ENCODE results near the gene NLGN1.

DNA sequence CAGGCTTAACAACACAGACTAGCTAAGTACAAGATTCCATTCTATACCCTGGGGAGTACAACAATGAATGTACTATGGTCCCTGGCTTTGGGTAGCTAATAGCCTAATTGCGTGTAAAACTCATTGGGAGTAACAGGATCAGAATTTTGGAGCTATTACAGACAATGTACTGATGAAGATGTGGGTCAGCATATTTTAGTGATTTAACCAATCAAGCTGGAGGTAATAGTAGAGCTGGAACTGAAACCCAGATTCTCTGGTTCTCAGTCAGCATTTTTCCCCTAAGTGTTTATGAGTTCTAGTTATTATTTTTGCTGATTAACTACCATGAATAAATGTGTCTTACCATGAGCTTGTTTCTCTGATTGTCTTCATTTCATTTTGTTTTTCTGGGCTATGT, 578.7 kb downstream of the NLGN1 start:
- TF ChIP-seq POLR2A (IDR thresholded peaks at IDR 0.05) (no peak), CTCF (IDR thresholded peaks at IDR 0.05) (no peak)
